NCI-H2171 (cell line): ENCODE data around the gene MMP24OS.

Source experiments
- DNase-seq: peaks from one replicate; lab custom pipeline; 2025; lab: John Stamatoyannopoulos, UW

MMP24OS gene

GRCh38 chr20:35291654-35292503 is 14.0 kb upstream of the MMP24OS start, which contains the start of gene FAM83C:
FAM83C (minus strand) TSS chr20:35292425; CDS start chr20:35292304, 121 bp downstream.
- DNase-seq: no peak

GRCh38 chr20:35290887-35291417 is 13.0 kb upstream of the MMP24OS start:
- DNase-seq: no peak

GRCh38 chr20:35290186-35290886 is 12.4 kb upstream of the MMP24OS start:
- DNase-seq: no peak

- no peak for DNase-seq
Observed at GRCh38 chr20:35288325-35289060, 10.6 kb upstream of the MMP24OS start.

- DNase-seq: no peak
Observed at GRCh38 chr20:35287509-35288324, 9.8 kb upstream of the MMP24OS start.

GRCh38 chr20:35286899-35287508 is 9.1 kb upstream of the MMP24OS start:
- no peak for DNase-seq

- no peak for DNase-seq
Observed at GRCh38 chr20:35286077-35286898, 8.4 kb upstream of the MMP24OS start.

- DNase-seq: no peak
Observed at GRCh38 chr20:35285806-35286076, 7.8 kb upstream of the MMP24OS start.

- DNase-seq: no peak
Observed at GRCh38 chr20:35284992-35285805, 7.3 kb upstream of the MMP24OS start.

GRCh38 chr20:35284267-35284991 is 6.5 kb upstream of the MMP24OS start, which contains the start of gene EIF6:
EIF6 (minus strand) TSS chr20:35284772; CDS start chr20:35284487, 285 bp downstream.
- peak; percentile 90 for DNase-seq

GRCh38 chr20:35283441-35284266 is 5.7 kb upstream of the MMP24OS start:
- DNase-seq: no peak

- DNase-seq: no peak
Observed at GRCh38 chr20:35281506-35282101, 3.7 kb upstream of the MMP24OS start.

- DNase-seq: no peak
Observed at GRCh38 chr20:35280523-35280922, 2.6 kb upstream of the MMP24OS start.

- DNase-seq: no peak
Observed at GRCh38 chr20:35279533-35280174, 1.7 kb upstream of the MMP24OS start.

GRCh38 chr20:35279040-35279439 is 1.1 kb upstream of the MMP24OS start:
- DNase-seq: no peak

- no peak for DNase-seq
Observed at GRCh38 chr20:35277127-35277526, 795 bp downstream of the MMP24OS start.

GRCh38 chr20:35276408-35276807 is 1.5 kb downstream of the MMP24OS start:
- DNase-seq: no peak
